RWPE2 (cell line): ENCODE measurements around the gene TIRAP.

Source experiments
- ATAC-seq: fragments of 200-7000 bp; cut with Tn5 transposase; 3 replicates; pipeline ENCODE4 v1.9.1; 2021; ENCODE audit warnings: low read depth
- DNase-seq: peaks from one replicate; pipeline ENCODE4 v3.0.0-alpha.2; 2020; ENCODE audit warnings: low spot score
- H3K27ac ChIP-seq: fragments of 450-650 bp; 2 replicates; pipeline ENCODE4 v1.5.1; 2017; ENCODE audit warnings: mild to moderate bottlenecking; ENCODE audit not compliant: poor library complexity, severe bottlenecking
- H3K27me3 ChIP-seq: fragments of 250-450 bp; sonication (Bioruptor Pico); 2 replicates; pipeline ENCODE4 v1.5.1; 2021; ENCODE audit warnings: mild to moderate bottlenecking, moderate library complexity; ENCODE audit not compliant: insufficient read depth, poor library complexity, severe bottlenecking
- H3K36me3 ChIP-seq: fragments of 250-450 bp; sonication (Bioruptor Pico); 2 replicates; pipeline ENCODE4 v1.5.1; 2020; ENCODE audit warnings: low read depth, mild to moderate bottlenecking, moderate library complexity
- H3K4me1 ChIP-seq: fragments of 250-450 bp; sonication (Bioruptor Pico); 2 replicates; pipeline ENCODE4 v1.5.1; 2021; ENCODE audit warnings: mild to moderate bottlenecking, moderate library complexity; ENCODE audit not compliant: insufficient read depth, poor library complexity, severe bottlenecking
- H3K4me3 ChIP-seq: fragments of 250-450 bp; sonication (Bioruptor Pico); 2 replicates; pipeline ENCODE4 v1.5.1; 2021; ENCODE audit warnings: mild to moderate bottlenecking, moderate library complexity; ENCODE audit not compliant: severe bottlenecking
- H3K9me3 ChIP-seq: fragments of 250-450 bp; sonication (Bioruptor Pico); 2 replicates; pipeline ENCODE4 v1.5.1; 2021; ENCODE audit warnings: mild to moderate bottlenecking, moderate library complexity; ENCODE audit not compliant: severe bottlenecking
- TF ChIP-seq, protein P1 (sequence below): fragments of 450-650 bp; IDR thresholded peaks from one replicate; pipeline ENCODE4 v1.5.1; 2017; ENCODE audit warnings: mild to moderate bottlenecking, moderate library complexity; ENCODE audit not compliant: poor library complexity, severe bottlenecking

TIRAP gene

GRCh38 chr11:126256216-126256615 is 26.7 kb upstream of the TIRAP start:
- Histone ChIP-seq H3K9me3 (no peaks in the 10 kb centered on the region), H3K27me3 (no peaks in the 10 kb centered on the region), H3K27ac (no peak overlapping the region), H3K36me3 (peaks cover 46% of the 10 kb centered on the region), H3K4me1 (no peaks in the 10 kb centered on the region), H3K4me3 (no peak overlapping the region)
- ATAC-seq (no peak), DNase-seq (no peak)
- TF ChIP-seq, protein P1, sequence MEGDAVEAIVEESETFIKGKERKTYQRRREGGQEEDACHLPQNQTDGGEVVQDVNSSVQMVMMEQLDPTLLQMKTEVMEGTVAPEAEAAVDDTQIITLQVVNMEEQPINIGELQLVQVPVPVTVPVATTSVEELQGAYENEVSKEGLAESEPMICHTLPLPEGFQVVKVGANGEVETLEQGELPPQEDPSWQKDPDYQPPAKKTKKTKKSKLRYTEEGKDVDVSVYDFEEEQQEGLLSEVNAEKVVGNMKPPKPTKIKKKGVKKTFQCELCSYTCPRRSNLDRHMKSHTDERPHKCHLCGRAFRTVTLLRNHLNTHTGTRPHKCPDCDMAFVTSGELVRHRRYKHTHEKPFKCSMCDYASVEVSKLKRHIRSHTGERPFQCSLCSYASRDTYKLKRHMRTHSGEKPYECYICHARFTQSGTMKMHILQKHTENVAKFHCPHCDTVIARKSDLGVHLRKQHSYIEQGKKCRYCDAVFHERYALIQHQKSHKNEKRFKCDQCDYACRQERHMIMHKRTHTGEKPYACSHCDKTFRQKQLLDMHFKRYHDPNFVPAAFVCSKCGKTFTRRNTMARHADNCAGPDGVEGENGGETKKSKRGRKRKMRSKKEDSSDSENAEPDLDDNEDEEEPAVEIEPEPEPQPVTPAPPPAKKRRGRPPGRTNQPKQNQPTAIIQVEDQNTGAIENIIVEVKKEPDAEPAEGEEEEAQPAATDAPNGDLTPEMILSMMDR: no peak

DNA sequence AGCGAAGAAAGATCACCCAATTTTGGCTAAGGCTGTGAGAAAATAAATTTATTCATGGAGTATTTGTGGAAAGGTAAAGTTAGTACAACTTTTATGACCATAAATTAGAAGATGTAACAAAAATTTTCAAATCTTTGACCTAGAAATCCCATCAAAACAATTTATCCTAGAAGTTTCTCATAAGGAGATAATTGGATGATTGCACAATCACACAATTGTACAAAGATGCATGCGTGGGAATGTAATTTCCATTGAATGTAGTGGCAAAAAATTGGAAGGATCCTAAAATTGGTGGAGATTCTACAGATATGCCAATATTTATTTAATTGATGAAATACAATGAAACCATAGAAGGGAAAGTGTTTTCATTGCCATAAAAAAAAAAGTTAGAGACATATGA is 25.7 kb upstream of the TIRAP start:
- ATAC-seq: no peak
- no peaks in the 10 kb centered on the region for H3K27me3 ChIP-seq
- TF ChIP-seq, protein P1: no peak
- no peak for DNase-seq
- no peak overlapping the region for H3K27ac ChIP-seq
- no peak overlapping the region for H3K4me3 ChIP-seq
- no peaks in the 10 kb centered on the region for H3K9me3 ChIP-seq
- H3K4me1 ChIP-seq: no peaks in the 10 kb centered on the region
- peaks cover 46% of the 10 kb centered on the region for H3K36me3 ChIP-seq

- Histone ChIP-seq H3K9me3 (no peaks in the 10 kb centered on the region), H3K36me3 (peaks cover 49% of the 10 kb centered on the region), H3K27ac (no peak overlapping the region), H3K4me3 (no peak overlapping the region), H3K4me1 (no peaks in the 10 kb centered on the region), H3K27me3 (no peaks in the 10 kb centered on the region)
- DNase-seq (no peak), ATAC-seq (no peak)
- TF ChIP-seq, protein P1: no peak
These were observed 25.1 kb upstream of the TIRAP start for GRCh38 chr11:126257764-126258163.

DNA sequence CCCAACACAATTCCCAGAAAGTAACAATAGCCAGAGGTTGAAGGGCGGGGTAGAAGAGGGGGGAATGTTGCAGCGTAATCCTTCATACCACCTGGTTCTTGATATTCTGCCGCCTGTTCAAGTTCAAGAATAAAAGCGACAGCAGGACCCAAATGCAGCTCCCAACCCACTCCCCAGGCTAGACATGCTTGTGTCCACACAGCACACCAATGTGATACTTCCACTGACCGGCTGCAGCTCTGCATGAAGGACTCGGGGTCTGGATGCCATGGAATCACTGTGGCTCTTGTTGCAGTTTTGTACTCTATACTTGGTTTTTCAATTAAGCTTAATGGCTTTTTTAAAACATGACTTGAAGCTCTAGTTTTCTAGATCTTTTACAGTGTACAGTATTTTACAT is 20.7 kb upstream of the TIRAP start:
- no peak for ATAC-seq

GRCh38 chr11:126263489-126263888 is 19.4 kb upstream of the TIRAP start:
- H3K9me3 ChIP-seq: no peaks in the 10 kb centered on the region
- H3K4me3 ChIP-seq: no peak overlapping the region
- TF ChIP-seq, protein P1: no peak
- no peak for DNase-seq
- no peaks in the 10 kb centered on the region for H3K4me1 ChIP-seq
- H3K27ac ChIP-seq: no peak overlapping the region
- peaks cover 64% of the 10 kb centered on the region for H3K36me3 ChIP-seq
- no peak; the same call in 2 of the 3 replicates for ATAC-seq
- no peaks in the 10 kb centered on the region for H3K27me3 ChIP-seq

More for the DNA sequence above, 20.7 kb upstream of the TIRAP start:
- Histone ChIP-seq H3K27ac (no peak overlapping the region), H3K9me3 (no peaks in the 10 kb centered on the region), H3K4me3 (no peak overlapping the region), H3K36me3 (peaks cover 70% of the 10 kb centered on the region), H3K4me1 (no peaks in the 10 kb centered on the region), H3K27me3 (no peaks in the 10 kb centered on the region)
- TF ChIP-seq, protein P1: no peak
- DNase-seq: no peak
